Measurements from ENCODE around the gene KLHDC8A.

DNA sequence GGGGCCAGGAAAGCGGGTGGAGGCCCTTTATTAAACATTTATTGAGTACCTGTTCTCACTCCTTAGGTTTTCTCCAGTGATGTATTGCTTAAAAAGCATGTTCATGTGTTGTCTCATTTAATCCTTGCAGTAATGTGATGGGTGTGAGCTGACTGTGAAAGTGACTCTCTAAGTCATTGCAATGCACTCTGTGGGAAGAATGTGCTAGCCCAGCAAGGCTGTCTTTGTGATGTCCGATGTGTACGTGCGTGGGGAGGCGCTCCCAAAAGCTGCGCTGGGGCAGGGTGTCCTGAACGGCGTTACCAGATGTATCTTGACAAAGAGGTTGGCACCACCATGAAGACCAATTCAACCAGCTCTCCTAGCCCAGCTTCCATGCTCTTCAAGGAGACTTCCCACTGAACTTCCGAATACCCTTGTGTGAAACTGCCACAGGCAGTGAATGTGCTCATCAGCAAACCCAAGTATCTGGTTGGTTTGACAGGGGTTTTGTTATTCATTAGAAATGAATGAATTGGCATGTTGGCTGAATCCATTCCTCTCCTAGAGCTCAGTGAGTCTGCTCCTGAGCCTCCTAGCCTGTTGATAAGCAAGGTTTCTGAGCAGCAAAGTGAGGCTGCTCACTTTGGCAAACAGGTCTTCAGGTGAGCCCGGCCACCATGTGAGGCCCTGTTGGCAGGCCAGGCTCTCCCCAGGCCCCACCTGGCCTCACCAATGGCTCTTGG is 63.2 kb downstream of the KLHDC8A start:
- TF ChIP-seq POLR2A (IDR thresholded peaks at IDR 0.05), result no peak
- TF ChIP-seq, protein P1, sequence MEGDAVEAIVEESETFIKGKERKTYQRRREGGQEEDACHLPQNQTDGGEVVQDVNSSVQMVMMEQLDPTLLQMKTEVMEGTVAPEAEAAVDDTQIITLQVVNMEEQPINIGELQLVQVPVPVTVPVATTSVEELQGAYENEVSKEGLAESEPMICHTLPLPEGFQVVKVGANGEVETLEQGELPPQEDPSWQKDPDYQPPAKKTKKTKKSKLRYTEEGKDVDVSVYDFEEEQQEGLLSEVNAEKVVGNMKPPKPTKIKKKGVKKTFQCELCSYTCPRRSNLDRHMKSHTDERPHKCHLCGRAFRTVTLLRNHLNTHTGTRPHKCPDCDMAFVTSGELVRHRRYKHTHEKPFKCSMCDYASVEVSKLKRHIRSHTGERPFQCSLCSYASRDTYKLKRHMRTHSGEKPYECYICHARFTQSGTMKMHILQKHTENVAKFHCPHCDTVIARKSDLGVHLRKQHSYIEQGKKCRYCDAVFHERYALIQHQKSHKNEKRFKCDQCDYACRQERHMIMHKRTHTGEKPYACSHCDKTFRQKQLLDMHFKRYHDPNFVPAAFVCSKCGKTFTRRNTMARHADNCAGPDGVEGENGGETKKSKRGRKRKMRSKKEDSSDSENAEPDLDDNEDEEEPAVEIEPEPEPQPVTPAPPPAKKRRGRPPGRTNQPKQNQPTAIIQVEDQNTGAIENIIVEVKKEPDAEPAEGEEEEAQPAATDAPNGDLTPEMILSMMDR (IDR thresholded peaks at IDR 0.05), result no peak
